RWPE2 (cell line): Measurements from ENCODE around the gene EIF5B.

ENCODE experiments used
- ATAC-seq: fragments of 200-7000 bp; cut with Tn5 transposase; 3 replicates; pipeline ENCODE4 v1.9.1; 2021; ENCODE audit warnings: low read depth
- DNase-seq: peaks from one replicate; pipeline ENCODE4 v3.0.0-alpha.2; 2020; ENCODE audit warnings: low spot score
- H3K27ac ChIP-seq: fragments of 450-650 bp; 2 replicates; pipeline ENCODE4 v1.5.1; 2017; ENCODE audit warnings: mild to moderate bottlenecking; ENCODE audit not compliant: poor library complexity, severe bottlenecking
- H3K27me3 ChIP-seq: fragments of 250-450 bp; sonication (Bioruptor Pico); 2 replicates; pipeline ENCODE4 v1.5.1; 2021; ENCODE audit warnings: mild to moderate bottlenecking, moderate library complexity; ENCODE audit not compliant: insufficient read depth, poor library complexity, severe bottlenecking
- H3K36me3 ChIP-seq: fragments of 250-450 bp; sonication (Bioruptor Pico); 2 replicates; pipeline ENCODE4 v1.5.1; 2020; ENCODE audit warnings: low read depth, mild to moderate bottlenecking, moderate library complexity
- H3K4me1 ChIP-seq: fragments of 250-450 bp; sonication (Bioruptor Pico); 2 replicates; pipeline ENCODE4 v1.5.1; 2021; ENCODE audit warnings: mild to moderate bottlenecking, moderate library complexity; ENCODE audit not compliant: insufficient read depth, poor library complexity, severe bottlenecking
- H3K4me3 ChIP-seq: fragments of 250-450 bp; sonication (Bioruptor Pico); 2 replicates; pipeline ENCODE4 v1.5.1; 2021; ENCODE audit warnings: mild to moderate bottlenecking, moderate library complexity; ENCODE audit not compliant: severe bottlenecking
- H3K9me3 ChIP-seq: fragments of 250-450 bp; sonication (Bioruptor Pico); 2 replicates; pipeline ENCODE4 v1.5.1; 2021; ENCODE audit warnings: mild to moderate bottlenecking, moderate library complexity; ENCODE audit not compliant: severe bottlenecking
- CTCF ChIP-seq: fragments of 450-650 bp; IDR thresholded peaks from one replicate; pipeline ENCODE4 v1.5.1; 2017; ENCODE audit warnings: mild to moderate bottlenecking, moderate library complexity; ENCODE audit not compliant: poor library complexity, severe bottlenecking

The EIF5B gene

DNA sequence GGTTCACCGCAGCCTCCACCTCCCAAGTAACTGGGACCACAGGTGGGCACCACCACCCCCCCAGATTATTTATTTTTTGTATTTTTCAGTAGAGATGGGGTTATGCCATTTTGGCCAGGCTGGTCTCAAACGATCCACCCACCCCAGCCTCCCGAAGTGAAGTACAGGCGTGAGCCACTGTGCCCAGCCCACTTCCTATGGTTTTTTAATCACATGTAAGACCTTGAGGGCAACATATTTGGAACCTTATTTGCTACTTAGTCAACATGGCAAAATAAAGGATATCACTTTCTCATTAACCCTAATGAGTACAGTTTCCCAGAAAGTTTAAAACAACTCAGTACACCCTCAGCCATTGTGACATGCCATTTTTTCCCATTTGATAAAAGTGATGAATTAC is 64.7 kb downstream of the EIF5B start:
- H3K4me1 ChIP-seq = no peaks in the 10 kb centered on the region
- no peak overlapping the region for H3K27ac ChIP-seq
- TF ChIP-seq CTCF = no peak
- H3K36me3 ChIP-seq = peaks cover 96% of the 10 kb centered on the region
- DNase-seq = no peak
- no peaks in the 10 kb centered on the region for H3K27me3 ChIP-seq
- ATAC-seq = no peak
- H3K4me3 ChIP-seq = no peak overlapping the region
- H3K9me3 ChIP-seq = no peaks in the 10 kb centered on the region

- Histone ChIP-seq H3K36me3 (peaks cover 98% of the 10 kb centered on the region), H3K27ac (no peak overlapping the region), H3K4me1 (no peaks in the 10 kb centered on the region), H3K9me3 (no peaks in the 10 kb centered on the region), H3K4me3 (no peak overlapping the region), H3K27me3 (no peaks in the 10 kb centered on the region)
- ATAC-seq (no peak), DNase-seq (no peak)
- no peak for TF ChIP-seq CTCF
Observed at GRCh38 chr2:99403084-99403483, 65.9 kb downstream of the EIF5B start.

DNA sequence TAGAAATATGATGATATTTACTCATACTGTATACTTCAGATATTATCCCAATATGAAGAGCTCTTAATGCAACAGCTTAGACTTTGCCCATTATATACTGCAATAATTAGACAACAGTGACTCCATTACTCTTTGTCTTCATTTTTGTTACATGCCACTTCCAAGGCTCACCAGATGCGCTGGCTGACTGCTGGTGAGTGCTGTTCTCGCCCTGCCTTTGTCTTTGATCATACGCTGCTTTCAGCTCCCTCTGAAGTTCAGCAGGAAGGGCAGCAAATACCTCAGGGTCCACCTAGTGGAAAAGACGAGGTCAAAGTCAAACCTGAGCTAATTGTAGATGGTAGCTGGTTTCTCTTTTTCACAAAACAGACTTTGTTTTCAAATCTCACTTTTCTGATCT is 66.3 kb downstream of the EIF5B start:
- Histone ChIP-seq H3K4me1 (no peaks in the 10 kb centered on the region), H3K4me3 (no peak overlapping the region), H3K27ac (no peak overlapping the region), H3K36me3 (peaks cover 98% of the 10 kb centered on the region), H3K9me3 (no peaks in the 10 kb centered on the region), H3K27me3 (no peaks in the 10 kb centered on the region)
- ATAC-seq (no peak), DNase-seq (no peak)
- TF ChIP-seq CTCF = no peak

DNA sequence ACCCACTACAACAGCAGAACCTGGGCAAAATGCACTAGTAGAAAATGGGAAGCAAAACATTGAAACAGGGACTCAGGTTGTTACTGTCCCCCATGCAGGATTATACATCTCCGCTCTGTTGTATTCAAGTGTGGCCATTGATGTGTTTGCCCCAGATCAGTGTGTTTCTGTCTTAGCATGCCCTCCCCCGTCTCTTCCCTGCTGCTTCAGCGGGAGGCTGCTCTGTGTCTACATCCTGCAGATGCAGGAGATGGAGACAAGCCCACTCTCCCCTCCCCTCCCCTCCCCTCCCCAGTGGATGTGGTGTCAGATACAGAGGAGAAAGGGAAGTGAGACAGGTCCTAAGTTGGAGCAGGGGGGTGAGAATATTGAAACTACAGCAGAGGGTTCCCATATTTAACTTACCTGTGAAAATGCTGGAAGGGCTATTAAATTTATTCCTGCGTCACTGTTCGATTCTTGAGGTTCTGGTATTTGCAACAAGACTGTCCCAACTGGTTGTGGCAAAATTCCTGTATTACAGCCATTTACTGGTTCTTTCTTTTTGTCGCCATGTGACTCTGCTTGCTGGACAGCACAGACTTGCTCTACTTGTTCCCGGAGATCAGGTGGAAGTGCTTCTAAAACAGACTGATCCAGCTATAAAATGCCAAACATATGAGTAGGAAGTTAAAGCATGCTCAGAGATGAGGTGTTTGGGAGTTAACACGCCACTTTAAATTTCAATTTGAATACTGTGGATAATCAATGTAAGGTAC is 67.0 kb downstream of the EIF5B start:
- TF ChIP-seq CTCF = no peak
- no peak overlapping the region for H3K4me3 ChIP-seq
- H3K36me3 ChIP-seq = peaks cover 98% of the 10 kb centered on the region
- H3K4me1 ChIP-seq = no peaks in the 10 kb centered on the region
- DNase-seq (no peak), ATAC-seq (no peak)
- H3K9me3 ChIP-seq = no peaks in the 10 kb centered on the region
- no peaks in the 10 kb centered on the region for H3K27me3 ChIP-seq
- no peak overlapping the region for H3K27ac ChIP-seq

DNA sequence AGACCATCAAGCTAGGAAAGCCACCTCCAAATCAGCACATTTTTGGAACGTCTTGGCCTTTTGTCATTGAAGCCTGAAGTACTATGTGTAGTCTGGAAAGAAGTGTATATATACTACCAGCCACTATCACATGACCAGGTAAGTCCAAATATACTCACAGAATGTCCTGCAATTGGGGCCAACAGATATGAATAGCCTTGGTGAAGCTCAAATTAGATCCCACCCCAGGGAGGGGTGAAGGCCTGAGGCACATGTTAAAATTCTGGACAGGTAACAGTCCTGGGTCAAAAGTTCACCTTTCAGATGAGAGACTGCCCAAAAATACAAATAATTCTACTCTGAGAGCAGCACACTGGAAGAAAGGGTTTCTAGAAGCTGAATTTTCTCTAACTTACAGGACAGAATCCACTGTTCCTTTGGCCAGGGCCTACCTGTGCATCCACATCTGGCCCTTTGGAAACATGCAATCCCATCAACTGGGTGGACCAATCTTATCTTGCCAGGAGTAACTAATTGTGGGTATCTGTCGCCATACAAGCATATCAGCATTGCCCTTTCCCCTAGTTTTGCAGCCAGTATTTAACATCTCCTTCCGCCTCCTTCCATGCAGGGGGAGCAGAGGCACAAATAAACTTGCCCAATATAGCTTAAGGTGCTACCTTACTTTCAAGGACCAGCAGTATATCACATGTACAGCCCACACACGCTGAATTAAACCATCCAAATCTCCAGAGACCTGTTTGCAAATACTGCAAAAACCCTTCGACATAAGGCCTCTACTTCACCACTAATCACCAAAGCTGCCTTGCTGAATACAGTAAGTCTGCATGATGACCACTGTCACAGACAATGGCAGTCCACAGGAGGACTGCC is 67.8 kb downstream of the EIF5B start:
- H3K36me3 ChIP-seq = peaks cover 98% of the 10 kb centered on the region
- no peaks in the 10 kb centered on the region for H3K27me3 ChIP-seq
- TF ChIP-seq CTCF = no peak
- H3K27ac ChIP-seq = no peak overlapping the region
- DNase-seq (no peak), ATAC-seq (peak; percentile 14; the same call in 1 of the 3 replicates)
- H3K9me3 ChIP-seq = no peaks in the 10 kb centered on the region
- no peaks in the 10 kb centered on the region for H3K4me1 ChIP-seq
- H3K4me3 ChIP-seq = no peak overlapping the region
